ENCODE data around the gene ZNF385C.
A peak's percentile ranks its signal among the peaks of the same experiment; 100 is the strongest.

ZNF385C gene

GRCh38 chr17:41985919-41986318 lies 112.4 kb downstream of the ZNF385C start:
- intact Hi-C loops (cut with DNase I; ENCODE audit: low total_unique reads) = no loop called here
- Histone ChIP-seq H3K27ac (no peak overlapping the region), H3K27me3 (no peaks in the 10 kb centered on the region), H3K36me3 (peaks cover 78 to 96% (median 88%) of the 10 kb centered on the region in 3 donors), H3K4me3 (no peak overlapping the region), H3K4me1 (no peaks in the 10 kb centered on the region), H3K9me3 (no peaks in the 10 kb centered on the region)
- no peak for TF ChIP-seq CTCF (IDR thresholded peaks at IDR 0.05)
- DNase-seq = no peak

- Histone ChIP-seq H3K27me3 (no peaks in the 10 kb centered on the region), H3K4me1 (no peaks in the 10 kb centered on the region), H3K9me3 (no peaks in the 10 kb centered on the region), H3K27ac (no peak overlapping the region), H3K36me3 (peaks cover 80 to 96% (median 84%) of the 10 kb centered on the region in 3 donors), H3K4me3 (no peak overlapping the region)
- no peak for TF ChIP-seq CTCF (IDR thresholded peaks at IDR 0.05)
- intact Hi-C loops (cut with DNase I; ENCODE audit: low total_unique reads) = no loop called here
- DNase-seq = no peak
These were observed 113.8 kb downstream of the ZNF385C start for GRCh38 chr17:41984454-41984853.

- Histone ChIP-seq H3K27me3 (no peaks in the 10 kb centered on the region), H3K9me3 (no peaks in the 10 kb centered on the region), H3K27ac (no peak overlapping the region), H3K36me3 (peaks cover 74 to 95% (median 82%) of the 10 kb centered on the region in 3 donors), H3K4me1 (peaks cover 0 to 5% (median 0%) of the 10 kb centered on the region in 4 donors), H3K4me3 (no peak overlapping the region)
- no peak for DNase-seq
- intact Hi-C loops (cut with DNase I; ENCODE audit: low total_unique reads) = no loop called here
- no peak for TF ChIP-seq CTCF (IDR thresholded peaks at IDR 0.05)
These were observed 116.1 kb downstream of the ZNF385C start for GRCh38 chr17:41982026-41982760.

- Histone ChIP-seq H3K4me1 (peaks cover 0 to 29% (median 0%) of the 10 kb centered on the region in 4 donors), H3K4me3 (no peak overlapping the region), H3K27ac (no peak overlapping the region), H3K36me3 (peaks cover 78 to 97% (median 93%) of the 10 kb centered on the region in 3 donors), H3K9me3 (no peaks in the 10 kb centered on the region), H3K27me3 (no peaks in the 10 kb centered on the region)
- no peak for DNase-seq
- TF ChIP-seq CTCF (IDR thresholded peaks at IDR 0.05) = no peak
- intact Hi-C loops (cut with DNase I; ENCODE audit: low total_unique reads) = no loop called here
These were observed 120.3 kb downstream of the ZNF385C start for GRCh38 chr17:41977991-41978390.

- TF ChIP-seq CTCF (IDR thresholded peaks at IDR 0.05) = no peak
- no peaks in the 10 kb centered on the region for H3K27me3 ChIP-seq
- no peaks in the 10 kb centered on the region for H3K9me3 ChIP-seq
- H3K36me3 ChIP-seq = peaks cover 65 to 97% (median 86%) of the 10 kb centered on the region in 3 donors
- H3K4me1 ChIP-seq = peaks cover 0 to 45% (median 0%) of the 10 kb centered on the region in 4 donors
- no peak overlapping the region for H3K4me3 ChIP-seq
- no peak for DNase-seq
- intact Hi-C loops (cut with DNase I; ENCODE audit: low total_unique reads) = no loop called here
- peak overlapping the region; percentile 3 to 51 for H3K27ac ChIP-seq
These were observed 122.0 kb downstream of the ZNF385C start for GRCh38 chr17:41976142-41976768.
